ENCODE results near the gene IRF3. TPM values are rescaled to one million over a fixed set of nuclear protein-coding genes. Genes with fewer than 3 reads are reported as not detected.

Gene IRF3
- total RNA-seq, 1 donor: 27.2 TPM

- H3K4me3 ChIP-seq (ENCODE audit: low read length): no peak within 1 kb of the TSS
- peaks cover 21% of the 10 kb centered on the region for H3K27me3 ChIP-seq (ENCODE audit: insufficient read depth, low read length)
- no peaks in the 10 kb centered on the region for H3K9me3 ChIP-seq (ENCODE audit: low read depth, low read length)
- H3K4me1 ChIP-seq (ENCODE audit: insufficient read depth, low read length): peaks cover 29% of the 10 kb centered on the region
Observed at GRCh38 chr19:49690656-49691242, 25.1 kb upstream of the IRF3 start, which contains the start of gene CPT1C. TSS of gene CPT1C (plus strand) at chr19:49691116. CDS start at chr19:49692253, 1,137 bp downstream.

- Histone ChIP-seq H3K9me3 (ENCODE audit: low read depth, low read length) (no peaks in the 10 kb centered on the region), H3K27me3 (ENCODE audit: insufficient read depth, low read length) (peaks cover 21% of the 10 kb centered on the region), H3K4me3 (ENCODE audit: low read length) (no peak overlapping the region), H3K4me1 (ENCODE audit: insufficient read depth, low read length) (peaks cover 29% of the 10 kb centered on the region)
Observed at GRCh38 chr19:49690079-49690655, 24.5 kb upstream of the IRF3 start.

DNA sequence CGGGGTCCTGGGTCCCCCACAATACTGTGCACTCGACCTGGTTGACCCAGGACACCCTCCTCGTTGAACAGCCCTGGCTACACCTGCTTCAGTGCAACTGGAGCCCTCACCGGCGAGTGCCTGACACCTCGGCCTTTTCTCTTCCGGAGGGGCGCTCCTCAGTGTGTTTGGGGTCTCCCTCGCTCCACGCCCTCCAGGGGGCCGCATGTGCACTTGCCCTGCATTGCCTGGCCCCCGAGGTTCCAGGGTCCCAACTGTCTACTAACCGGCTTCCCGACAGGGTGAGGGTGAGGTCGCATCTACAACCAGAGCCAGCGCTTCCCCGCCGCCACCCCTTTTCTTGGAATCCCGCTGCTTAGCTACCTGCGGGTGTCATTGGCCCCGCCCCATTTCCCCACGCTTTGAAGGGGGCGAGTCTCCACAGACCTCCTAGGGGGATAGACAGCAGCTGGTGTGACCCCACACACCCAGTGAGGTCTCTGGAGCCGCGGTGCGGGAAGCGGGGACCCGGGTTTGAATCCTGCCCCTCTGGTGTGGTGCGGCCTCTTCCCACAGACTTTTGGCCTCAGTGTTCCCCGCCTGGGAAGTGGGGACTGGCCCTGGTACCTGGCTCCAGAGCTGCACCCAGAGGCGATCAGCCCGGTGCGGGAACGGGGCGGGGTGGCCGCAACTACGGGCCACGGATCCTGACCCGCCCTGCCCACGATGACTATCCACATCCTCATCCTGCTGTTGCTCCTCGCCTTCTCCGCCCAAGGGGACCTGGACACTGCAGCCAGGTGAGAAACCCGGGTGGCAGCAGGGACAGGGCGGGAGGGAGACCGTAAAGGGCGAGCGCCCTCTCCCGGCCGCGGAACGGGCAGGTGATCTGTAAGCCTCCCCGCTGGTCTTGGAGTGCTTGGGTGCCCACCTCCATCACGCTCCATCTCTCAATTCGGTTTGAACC lies 23.7 kb upstream of the IRF3 start, which contains the start of gene ADM5:
Gene ADM5 (plus strand): TSS at position 462 of the 946 bp plus-strand sequence. CDS start 244 bp downstream, at position 706.
- Histone ChIP-seq H3K4me1 (ENCODE audit: insufficient read depth, low read length) (peaks cover 29% of the 10 kb centered on the region), H3K9me3 (ENCODE audit: low read depth, low read length) (no peaks in the 10 kb centered on the region), H3K4me3 (ENCODE audit: low read length) (no peak within 1 kb of the TSS), H3K27me3 (ENCODE audit: insufficient read depth, low read length) (peaks cover 21% of the 10 kb centered on the region)

GRCh38 chr19:49688531-49689132 lies 23.0 kb upstream of the IRF3 start:
- Histone ChIP-seq H3K4me1 (ENCODE audit: insufficient read depth, low read length) (peaks cover 29% of the 10 kb centered on the region), H3K4me3 (ENCODE audit: low read length) (no peak overlapping the region), H3K27me3 (ENCODE audit: insufficient read depth, low read length) (peaks cover 21% of the 10 kb centered on the region), H3K9me3 (ENCODE audit: low read depth, low read length) (no peaks in the 10 kb centered on the region)

DNA sequence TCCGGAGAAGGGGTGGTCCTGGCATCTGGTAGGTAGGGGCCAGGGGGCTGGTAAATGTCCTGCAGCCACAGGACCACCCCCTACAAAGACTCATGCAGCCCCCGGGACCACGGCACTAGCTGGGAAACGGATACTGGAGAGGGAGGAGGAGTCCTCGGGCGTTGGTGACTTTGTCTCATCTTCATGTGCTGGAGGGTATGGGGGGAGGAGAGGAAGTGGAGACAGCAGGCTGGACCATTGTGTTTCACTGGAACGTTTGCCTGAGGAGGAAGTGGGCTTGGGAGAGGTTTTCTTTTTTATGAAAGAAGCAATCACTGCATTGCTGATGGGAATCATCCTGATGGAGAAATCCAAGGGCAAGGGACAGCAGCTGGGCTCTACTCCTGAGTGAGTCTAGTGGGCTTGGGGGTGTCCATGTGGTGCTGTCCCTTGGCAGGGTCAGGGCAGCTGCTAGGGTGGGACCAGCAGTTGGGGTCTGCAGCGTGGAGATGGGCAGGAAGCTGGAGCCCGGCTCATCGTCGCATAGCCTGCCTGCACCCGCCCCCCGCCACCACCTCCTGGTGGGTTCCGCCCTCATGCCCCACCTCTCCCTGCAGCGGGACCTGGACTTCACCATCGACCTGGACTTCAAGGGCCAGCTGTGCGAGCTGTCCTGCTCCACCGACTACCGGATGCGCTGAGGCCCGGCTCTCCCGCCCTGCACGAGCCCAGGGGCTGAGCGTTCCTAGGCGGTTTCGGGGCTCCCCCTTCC lies 22.1 kb upstream of the IRF3 start:
- peaks cover 21% of the 10 kb centered on the region for H3K27me3 ChIP-seq (ENCODE audit: insufficient read depth, low read length)
- H3K4me1 ChIP-seq (ENCODE audit: insufficient read depth, low read length): peaks cover 29% of the 10 kb centered on the region
- no peaks in the 10 kb centered on the region for H3K9me3 ChIP-seq (ENCODE audit: low read depth, low read length)
- no peak overlapping the region for H3K4me3 ChIP-seq (ENCODE audit: low read length)

DNA sequence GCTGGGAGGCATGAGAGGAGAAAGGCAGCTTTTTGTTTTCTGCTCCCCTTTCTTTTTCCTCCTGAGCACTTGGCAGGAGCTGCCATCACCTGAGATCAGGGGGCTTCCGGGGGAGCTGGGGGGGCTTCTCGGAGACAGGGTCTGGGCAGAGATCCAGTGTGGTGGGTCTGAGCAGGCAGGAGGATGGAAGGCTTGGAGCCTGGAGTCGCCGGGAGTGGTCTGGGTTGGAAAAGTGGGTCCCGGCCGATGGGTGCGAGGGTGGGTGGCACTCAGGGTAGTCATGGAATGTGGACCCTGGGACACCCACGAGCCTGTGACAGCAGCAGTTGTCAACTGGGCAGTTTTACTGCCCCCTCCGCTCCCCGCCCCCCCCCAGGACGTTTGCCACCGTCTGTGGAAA lies 21.5 kb upstream of the IRF3 start:
- peaks cover 21% of the 10 kb centered on the region for H3K27me3 ChIP-seq (ENCODE audit: insufficient read depth, low read length)
- no peaks in the 10 kb centered on the region for H3K9me3 ChIP-seq (ENCODE audit: low read depth, low read length)
- H3K4me3 ChIP-seq (ENCODE audit: low read length): no peak overlapping the region
- peaks cover 29% of the 10 kb centered on the region for H3K4me1 ChIP-seq (ENCODE audit: insufficient read depth, low read length)

GRCh38 chr19:49686503-49687088 lies 20.9 kb upstream of the IRF3 start:
- Histone ChIP-seq H3K27me3 (ENCODE audit: insufficient read depth, low read length) (peaks cover 19% of the 10 kb centered on the region), H3K4me3 (ENCODE audit: low read length) (no peak overlapping the region), H3K9me3 (ENCODE audit: low read depth, low read length) (no peaks in the 10 kb centered on the region), H3K4me1 (ENCODE audit: insufficient read depth, low read length) (peaks cover 27% of the 10 kb centered on the region)

GRCh38 chr19:49685845-49686332 lies 20.2 kb upstream of the IRF3 start:
- no peak overlapping the region for H3K4me3 ChIP-seq (ENCODE audit: low read length)
- no peaks in the 10 kb centered on the region for H3K9me3 ChIP-seq (ENCODE audit: low read depth, low read length)
- peaks cover 12% of the 10 kb centered on the region for H3K27me3 ChIP-seq (ENCODE audit: insufficient read depth, low read length)
- H3K4me1 ChIP-seq (ENCODE audit: insufficient read depth, low read length): peaks cover 23% of the 10 kb centered on the region

DNA sequence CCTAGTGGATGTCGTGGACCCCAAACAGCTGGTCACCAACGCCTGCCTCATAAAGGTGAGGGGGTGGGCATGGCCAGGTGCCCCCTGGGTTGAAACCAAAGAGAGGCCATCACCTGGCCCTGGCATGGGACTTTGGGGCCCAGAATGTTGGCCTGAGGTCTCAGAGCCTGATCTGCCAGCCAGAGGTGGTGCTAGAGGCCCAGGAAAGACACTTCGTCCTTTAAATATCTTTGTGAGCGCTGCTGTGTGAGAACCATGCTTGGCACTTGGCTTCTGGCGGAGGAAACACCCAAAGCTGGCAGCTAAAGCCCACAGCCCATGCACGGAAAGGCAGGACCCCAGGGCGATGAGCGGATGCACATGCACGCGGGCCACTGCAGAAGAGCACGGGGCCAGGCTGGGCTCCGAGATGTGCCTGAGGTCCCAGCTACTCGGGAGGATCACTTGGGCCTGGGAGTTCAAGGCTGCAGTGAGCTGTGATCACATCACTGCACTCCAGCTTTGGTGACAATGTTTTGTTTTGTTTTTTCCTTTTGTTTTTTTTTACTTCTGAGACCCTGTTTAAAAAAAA lies 19.4 kb upstream of the IRF3 start:
- H3K4me1 ChIP-seq (ENCODE audit: insufficient read depth, low read length): peaks cover 23% of the 10 kb centered on the region
- H3K9me3 ChIP-seq (ENCODE audit: low read depth, low read length): no peaks in the 10 kb centered on the region
- H3K27me3 ChIP-seq (ENCODE audit: insufficient read depth, low read length): peaks cover 4% of the 10 kb centered on the region
- no peak overlapping the region for H3K4me3 ChIP-seq (ENCODE audit: low read length)

GRCh38 chr19:49684251-49684982 lies 18.8 kb upstream of the IRF3 start:
- peaks cover 22% of the 10 kb centered on the region for H3K4me1 ChIP-seq (ENCODE audit: insufficient read depth, low read length)
- no peaks in the 10 kb centered on the region for H3K9me3 ChIP-seq (ENCODE audit: low read depth, low read length)
- H3K27me3 ChIP-seq (ENCODE audit: insufficient read depth, low read length): no peaks in the 10 kb centered on the region
- H3K4me3 ChIP-seq (ENCODE audit: low read length): no peak overlapping the region

DNA sequence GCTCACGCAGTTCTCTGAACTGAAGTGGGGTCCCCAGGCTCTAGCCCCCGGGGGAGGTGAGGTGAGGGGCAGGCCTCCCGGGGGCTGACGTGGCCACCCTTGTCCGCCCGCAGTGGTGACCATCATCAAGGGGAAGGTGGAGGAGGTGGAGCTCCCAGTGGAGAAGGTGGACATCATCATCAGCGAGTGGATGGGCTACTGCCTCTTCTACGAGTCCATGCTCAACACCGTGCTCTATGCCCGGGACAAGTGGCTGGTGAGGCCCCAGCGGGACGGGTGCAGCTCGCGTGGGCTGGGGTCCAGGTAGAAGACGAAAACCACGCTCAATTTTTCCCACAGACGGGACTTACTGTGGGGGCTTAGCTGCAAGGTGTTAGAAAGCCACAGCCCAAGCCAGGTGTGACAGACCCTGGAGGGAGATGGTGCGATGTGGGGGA lies 18.2 kb upstream of the IRF3 start:
- no peaks in the 10 kb centered on the region for H3K9me3 ChIP-seq (ENCODE audit: low read depth, low read length)
- H3K27me3 ChIP-seq (ENCODE audit: insufficient read depth, low read length): no peaks in the 10 kb centered on the region
- H3K4me1 ChIP-seq (ENCODE audit: insufficient read depth, low read length): peaks cover 26% of the 10 kb centered on the region
- no peak overlapping the region for H3K4me3 ChIP-seq (ENCODE audit: low read length)

DNA sequence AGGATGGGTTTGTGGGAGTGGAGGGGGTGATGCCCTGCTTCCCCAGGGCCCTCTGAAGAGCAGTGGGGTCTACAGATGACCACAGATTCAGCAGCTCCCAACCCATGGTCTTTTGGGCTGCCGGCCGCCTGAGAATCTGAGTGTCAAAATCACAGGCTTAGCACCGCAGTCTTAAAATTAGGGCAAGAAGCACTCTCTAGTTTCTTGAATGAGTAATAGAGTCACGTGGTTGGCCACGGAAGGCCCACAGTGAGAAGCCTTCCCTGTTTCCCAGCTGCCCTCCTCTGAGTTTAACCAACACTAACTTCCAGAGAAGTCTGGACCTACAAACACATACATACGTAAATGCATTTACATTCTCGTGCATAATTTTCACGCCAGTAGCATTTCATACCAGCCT lies 16.6 kb upstream of the IRF3 start:
- H3K27me3 ChIP-seq (ENCODE audit: insufficient read depth, low read length): no peaks in the 10 kb centered on the region
- H3K9me3 ChIP-seq (ENCODE audit: low read depth, low read length): no peaks in the 10 kb centered on the region
- H3K4me3 ChIP-seq (ENCODE audit: low read length): no peak overlapping the region
- peaks cover 33% of the 10 kb centered on the region for H3K4me1 ChIP-seq (ENCODE audit: insufficient read depth, low read length)

DNA sequence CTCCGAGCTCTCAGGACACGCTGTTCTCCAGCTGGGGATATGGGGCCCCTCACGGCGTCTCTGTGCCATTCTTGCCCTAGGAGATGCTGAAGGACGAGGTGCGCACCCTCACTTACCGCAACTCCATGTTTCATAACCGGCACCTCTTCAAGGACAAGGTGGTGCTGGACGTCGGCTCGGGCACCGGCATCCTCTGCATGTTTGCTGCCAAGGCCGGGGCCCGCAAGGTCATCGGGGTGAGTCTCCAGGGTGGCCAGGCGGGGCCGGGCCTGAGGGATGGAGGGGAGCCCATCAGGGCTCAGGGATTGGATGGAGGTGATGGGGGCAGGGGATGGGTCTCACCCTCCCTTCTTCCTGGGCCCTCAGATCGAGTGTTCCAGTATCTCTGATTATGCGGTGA lies 16.2 kb upstream of the IRF3 start:
- no peak overlapping the region for H3K4me3 ChIP-seq (ENCODE audit: low read length)
- H3K9me3 ChIP-seq (ENCODE audit: low read depth, low read length): no peaks in the 10 kb centered on the region
- H3K27me3 ChIP-seq (ENCODE audit: insufficient read depth, low read length): no peaks in the 10 kb centered on the region
- H3K4me1 ChIP-seq (ENCODE audit: insufficient read depth, low read length): peaks cover 33% of the 10 kb centered on the region

All from mononuclear cell (primary cell).